ENCODE data around the gene ZNF90. TPM values are rescaled to one million over a fixed set of nuclear protein-coding genes. Genes with fewer than 3 reads are reported as not detected.
"Not testable (repeated sequence)": the region's sequence is repeated elsewhere in the genome, so short reads cannot be mapped to it uniquely, and the experiment has no call there.

Gene ZNF90
- total and polyA plus RNA-seq, 7 donors, result 0.10 to 0.45 (median 0.26) TPM; not detected in 1

- H3K27me3 ChIP-seq (ENCODE audit: insufficient read depth in 3 of 3, low read length in 2 of 3), result peaks cover 0 to 1% (median 0%) of the 10 kb centered on the region in 3 donors
- H3K4me1 ChIP-seq, result no peaks in the 10 kb centered on the region
- TF ChIP-seq CTCF (IDR thresholded peaks at IDR 0.05), result no peak
- H3K36me3 ChIP-seq (ENCODE audit: insufficient read depth in 1 of 2, low read depth in 1 of 2), result no peaks in the 10 kb centered on the region
- H3K4me3 ChIP-seq, result no peak overlapping the region
- intact Hi-C loops (cut with DNase I), result no loop called here
- 48 to 62% (median 59%) methylated on average over 1 of the region's 1 CpG for WGBS, 3 donors
- ATAC-seq, result no peak
- H3K9me3 ChIP-seq, result no peaks in the 10 kb centered on the region
- no peak overlapping the region for H3K27ac ChIP-seq
- no peak for DNase-seq
Observed at GRCh38 chr19:20060282-20060681, 17.5 kb upstream of the ZNF90 start.

- 46 to 59% (median 51%) methylated on average over 3 of the region's 3 CpGs for whole genome bisulfite sequencing, 3 donors
- no peak for TF ChIP-seq CTCF (IDR thresholded peaks at IDR 0.05)
- no peaks in the 10 kb centered on the region for H3K9me3 ChIP-seq
- H3K27ac ChIP-seq, result no peak overlapping the region
- no peak overlapping the region for H3K4me3 ChIP-seq
- intact Hi-C loops (cut with DNase I), result no loop called here
- H3K4me1 ChIP-seq, result no peaks in the 10 kb centered on the region
- H3K27me3 ChIP-seq (ENCODE audit: insufficient read depth in 3 of 3, low read length in 2 of 3), result peaks cover 0 to 2% (median 0%) of the 10 kb centered on the region in 3 donors
- ATAC-seq (no peak), DNase-seq (no peak)
- no peaks in the 10 kb centered on the region for H3K36me3 ChIP-seq (ENCODE audit: insufficient read depth in 1 of 2, low read depth in 1 of 2)
Observed at GRCh38 chr19:20066861-20067260, 10.9 kb upstream of the ZNF90 start.

GRCh38 chr19:20067943-20068342, 9.9 kb upstream of the ZNF90 start:
- Histone ChIP-seq H3K4me3 (no peak overlapping the region), H3K27ac (no peak overlapping the region), H3K4me1 (no peaks in the 10 kb centered on the region), H3K9me3 (no peaks in the 10 kb centered on the region), H3K27me3 (ENCODE audit: insufficient read depth in 3 of 3, low read length in 2 of 3) (peaks cover 0 to 2% (median 0%) of the 10 kb centered on the region in 3 donors), H3K36me3 (ENCODE audit: insufficient read depth in 1 of 2, low read depth in 1 of 2) (no peaks in the 10 kb centered on the region)
- ATAC-seq (no peak), DNase-seq (no peak)
- 15 to 17% (median 16%) methylated on average over 9 of the region's 9 CpGs for WGBS, 3 donors
- TF ChIP-seq CTCF (IDR thresholded peaks at IDR 0.05), result no peak
- intact Hi-C loops (cut with DNase I), result no loop called here

GRCh38 chr19:20068559-20068958, 9.2 kb upstream of the ZNF90 start:
- H3K4me3 ChIP-seq; H3K9me3 ChIP-seq; DNase-seq; intact Hi-C loops (cut with DNase I); H3K4me1 ChIP-seq; H3K27ac ChIP-seq; ATAC-seq; H3K36me3 ChIP-seq (ENCODE audit: insufficient read depth in 1 of 2, low read depth in 1 of 2); H3K27me3 ChIP-seq (ENCODE audit: insufficient read depth in 3 of 3, low read length in 2 of 3): not testable (repeated sequence)
- WGBS, 3 donors, result 19 to 23% (median 20%) methylated on average over 7 of the region's 7 CpGs

- ATAC-seq (no peak), DNase-seq (no peak)
- H3K4me3 ChIP-seq, result no peak overlapping the region
- intact Hi-C loops (cut with DNase I), result no loop called here
- peaks cover 0 to 2% (median 0%) of the 10 kb centered on the region in 3 donors for H3K27me3 ChIP-seq (ENCODE audit: insufficient read depth in 3 of 3, low read length in 2 of 3)
- no peaks in the 10 kb centered on the region for H3K36me3 ChIP-seq (ENCODE audit: insufficient read depth in 1 of 2, low read depth in 1 of 2)
- H3K9me3 ChIP-seq, result no peaks in the 10 kb centered on the region
- no peak overlapping the region for H3K27ac ChIP-seq
- TF ChIP-seq CTCF (IDR thresholded peaks at IDR 0.05), result no peak
- H3K4me1 ChIP-seq, result no peaks in the 10 kb centered on the region
- WGBS, 3 donors, result 62 to 67% (median 64%) methylated on average over 2 of the region's 2 CpGs
Observed at GRCh38 chr19:20070691-20071090, 7.1 kb upstream of the ZNF90 start.
